GM21786 (cell line): ENCODE data around the gene PPARGC1A.

ENCODE experiments used
- ATAC-seq: cut with Tn5 transposase; IDR thresholded peaks from one replicate; pipeline ENCODE4 v1.9.1; 2021; ENCODE audit not compliant: unreplicated experiment

PPARGC1A gene

DNA sequence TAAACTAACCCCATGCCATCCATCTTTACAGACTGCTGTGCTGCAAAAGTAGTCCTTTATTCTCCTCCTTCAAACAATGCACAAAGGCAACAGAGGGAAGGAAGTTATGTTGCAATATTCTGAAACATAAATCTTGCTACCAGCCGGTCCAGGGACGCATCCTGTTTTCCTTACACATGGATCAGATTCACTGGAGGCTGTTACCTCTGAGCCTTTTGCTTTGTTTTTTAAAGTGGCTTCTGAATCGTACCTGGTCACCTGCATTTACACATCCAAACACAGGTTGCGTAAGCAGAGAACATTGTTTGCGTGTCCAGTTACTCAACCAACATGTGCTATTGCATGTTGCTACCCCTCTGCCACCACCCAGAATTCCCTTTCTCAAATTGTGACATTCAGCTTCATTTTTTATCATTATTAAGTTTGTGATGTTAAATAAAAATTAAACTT is 8.8 kb downstream of the PPARGC1A start:
- ATAC-seq, result no peak

DNA sequence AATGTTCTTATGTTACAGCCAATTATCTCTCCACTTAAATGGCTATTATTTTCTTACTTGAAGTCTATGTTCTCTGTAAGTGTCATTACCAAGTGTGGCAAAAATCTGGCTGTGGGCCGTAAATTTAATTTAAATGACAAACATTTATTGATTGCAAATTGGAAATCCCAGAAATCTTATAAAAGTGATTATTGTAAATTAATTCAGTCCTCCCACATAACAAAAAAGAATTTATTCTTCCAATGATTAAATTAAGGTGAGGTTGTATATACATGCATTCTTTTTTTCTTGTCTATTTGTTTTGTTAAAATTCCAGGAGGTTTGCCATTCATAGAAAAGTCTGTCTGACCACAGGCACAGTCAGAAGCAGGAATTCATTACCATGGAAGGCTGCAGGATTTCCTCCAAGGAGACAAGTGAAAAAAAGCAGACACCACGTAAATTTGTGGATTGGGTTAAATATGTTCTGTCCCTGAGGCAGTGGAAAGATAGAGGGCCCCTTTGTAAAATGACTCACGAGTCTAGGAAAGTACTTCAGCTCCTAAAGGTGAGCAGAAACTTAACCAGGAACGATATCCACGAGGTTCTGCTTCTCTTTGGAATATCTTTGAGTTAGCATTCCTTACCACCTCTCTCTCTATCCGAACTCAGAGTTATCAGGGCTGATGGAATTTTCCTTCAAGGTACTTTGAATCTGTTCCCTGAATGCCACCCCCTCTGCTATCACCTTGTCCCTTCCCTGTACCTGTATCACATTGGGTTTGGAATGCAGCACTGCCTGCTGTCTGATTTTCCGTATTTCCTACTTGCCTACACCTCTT is 10.7 kb downstream of the PPARGC1A start:
- no peak for ATAC-seq

GRCh38 chr4:23878246-23878891 is 11.5 kb downstream of the PPARGC1A start:
- no peak for ATAC-seq

DNA sequence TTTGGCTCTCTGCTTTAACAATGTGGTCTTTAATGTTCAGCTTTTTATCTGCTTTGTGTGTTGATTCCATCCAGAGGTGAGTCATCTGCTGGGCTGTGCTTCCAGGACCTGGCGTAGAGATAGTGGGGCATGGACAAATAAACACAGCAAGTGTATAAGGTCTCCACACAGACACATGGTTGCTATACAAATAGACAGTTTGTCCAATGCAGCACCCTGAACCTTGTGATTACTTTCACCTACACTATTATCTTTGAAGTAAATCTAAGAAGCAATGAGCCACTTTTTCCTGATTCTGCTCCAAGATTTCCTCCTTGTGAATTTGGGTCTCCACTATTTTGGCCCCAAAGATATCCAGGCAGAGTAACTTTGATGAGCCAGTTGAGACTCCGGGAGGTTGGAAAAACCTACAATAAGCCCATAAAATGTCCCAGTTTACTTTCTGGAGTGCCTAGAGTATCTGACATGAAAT is 12.1 kb downstream of the PPARGC1A start:
- no peak for ATAC-seq

DNA sequence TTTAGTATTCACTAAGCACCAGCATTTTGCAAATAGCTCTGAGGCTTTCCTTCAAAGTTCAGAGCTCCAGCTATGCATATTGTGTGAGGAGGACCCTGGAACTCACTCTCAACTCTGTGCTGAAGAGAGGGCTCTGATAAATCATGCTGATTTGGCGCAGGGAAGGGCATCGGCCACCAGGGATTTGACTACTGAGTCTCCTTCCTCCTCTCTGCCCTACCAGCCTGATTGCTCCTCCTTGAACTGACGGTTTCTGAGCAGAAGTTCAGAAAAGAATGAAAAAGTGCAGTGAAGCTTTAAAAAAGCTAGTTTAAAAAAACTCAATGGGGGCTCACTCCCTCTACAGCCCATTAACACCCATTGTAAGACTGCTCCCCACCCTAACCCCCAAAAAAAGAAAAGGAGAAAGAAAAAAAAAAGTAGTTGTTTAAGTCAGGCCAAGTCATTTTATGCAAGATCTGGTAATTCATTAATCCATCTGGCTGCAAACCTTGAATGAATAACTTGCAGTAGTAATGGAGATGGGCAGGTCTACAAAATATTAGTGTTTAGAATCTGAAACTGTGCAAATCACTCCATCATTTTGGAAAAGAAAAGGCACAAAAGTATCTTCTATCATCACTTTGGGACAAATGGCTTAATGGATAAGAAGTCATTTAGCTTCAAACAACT is 13.3 kb downstream of the PPARGC1A start:
- no peak for ATAC-seq

DNA sequence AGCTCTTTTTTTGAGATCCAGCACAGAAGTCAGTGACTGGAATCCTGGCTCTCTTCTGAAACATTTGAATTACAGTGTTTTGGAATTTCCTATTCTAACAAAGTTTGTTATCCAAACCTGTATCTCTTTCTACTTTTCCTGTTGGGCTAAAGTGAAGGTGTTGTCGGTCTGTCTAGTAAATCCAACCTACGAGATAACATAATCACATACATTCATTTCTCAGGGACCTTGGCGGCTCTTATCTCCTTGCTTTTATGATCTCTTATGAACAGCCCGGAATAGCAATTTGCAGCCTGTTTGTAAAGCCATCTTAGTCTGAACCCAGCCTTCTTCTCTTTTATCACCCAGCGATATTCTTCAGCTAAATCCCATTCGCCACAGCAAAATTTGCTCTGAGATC is 14.5 kb downstream of the PPARGC1A start:
- ATAC-seq, result no peak

GRCh38 chr4:23874536-23874901 is 15.3 kb downstream of the PPARGC1A start:
- ATAC-seq, result no peak

- no peak for ATAC-seq
Measured at GRCh38 chr4:23873717-23874535, 15.9 kb downstream of the PPARGC1A start.

DNA sequence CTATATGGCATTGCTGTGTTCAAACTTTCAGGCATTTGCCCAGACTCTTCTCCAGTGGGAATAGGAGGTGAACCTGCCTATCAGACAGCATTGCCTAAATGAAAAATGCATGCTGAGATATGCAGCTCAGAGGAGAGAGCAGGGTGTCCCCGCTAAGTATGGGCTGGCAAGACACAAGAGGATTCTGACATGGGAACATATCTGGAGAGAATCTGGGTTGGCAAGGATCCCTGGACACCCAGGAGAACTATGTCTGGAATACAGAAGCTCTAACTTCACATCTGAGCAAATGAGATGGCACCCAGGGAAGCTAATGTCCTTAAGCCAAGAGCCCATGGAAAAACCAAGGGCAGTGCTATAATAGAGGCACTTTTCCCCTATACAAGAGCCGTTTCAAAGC is 18.4 kb downstream of the PPARGC1A start:
- no peak for ATAC-seq

- ATAC-seq, result no peak
Measured at GRCh38 chr4:23866450-23867075, 23.3 kb downstream of the PPARGC1A start.

DNA sequence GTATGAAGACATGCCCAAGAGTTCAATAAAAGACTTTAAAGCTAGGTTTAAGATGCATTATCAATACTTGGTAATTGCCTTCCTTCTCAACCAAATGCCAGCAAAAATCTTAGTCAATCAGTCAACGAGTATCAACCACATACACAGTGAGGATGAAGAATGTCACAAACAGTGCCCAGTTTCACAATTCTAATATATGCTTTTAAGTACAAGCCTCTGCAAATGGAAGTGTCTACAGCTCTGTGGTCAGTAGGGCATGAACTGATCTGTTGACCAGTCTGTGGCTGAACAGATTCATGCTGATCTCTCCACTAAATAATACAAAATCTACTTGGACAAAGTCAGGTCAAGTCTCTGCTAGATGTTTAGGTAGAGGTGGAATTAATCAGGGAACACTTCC is 27.9 kb downstream of the PPARGC1A start:
- no peak for ATAC-seq

- no peak for ATAC-seq
Measured at GRCh38 chr4:23860919-23861318, 28.9 kb downstream of the PPARGC1A start.

GRCh38 chr4:23857367-23857959 is 32.4 kb downstream of the PPARGC1A start:
- no peak for ATAC-seq

DNA sequence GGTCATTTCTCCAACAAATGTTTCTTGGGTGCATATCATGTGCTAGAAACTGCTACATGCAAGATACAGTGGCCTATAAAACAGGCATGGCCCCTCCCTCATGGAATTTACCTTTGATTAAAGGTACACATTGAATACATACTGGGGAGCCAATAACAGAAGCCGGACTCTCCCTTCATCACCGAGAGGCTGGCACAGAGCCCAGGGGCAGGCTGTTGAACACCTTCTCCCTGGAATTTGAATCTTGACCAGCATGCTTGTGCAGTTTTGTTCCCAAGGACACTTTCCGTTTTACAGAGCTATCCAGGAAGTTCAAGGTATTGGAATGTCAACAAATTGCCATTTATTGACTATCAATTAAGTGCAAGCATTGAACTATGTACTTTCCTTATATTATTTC is 33.2 kb downstream of the PPARGC1A start:
- no peak for ATAC-seq

- no peak for ATAC-seq
Measured at GRCh38 chr4:23855912-23856605, 33.8 kb downstream of the PPARGC1A start.

DNA sequence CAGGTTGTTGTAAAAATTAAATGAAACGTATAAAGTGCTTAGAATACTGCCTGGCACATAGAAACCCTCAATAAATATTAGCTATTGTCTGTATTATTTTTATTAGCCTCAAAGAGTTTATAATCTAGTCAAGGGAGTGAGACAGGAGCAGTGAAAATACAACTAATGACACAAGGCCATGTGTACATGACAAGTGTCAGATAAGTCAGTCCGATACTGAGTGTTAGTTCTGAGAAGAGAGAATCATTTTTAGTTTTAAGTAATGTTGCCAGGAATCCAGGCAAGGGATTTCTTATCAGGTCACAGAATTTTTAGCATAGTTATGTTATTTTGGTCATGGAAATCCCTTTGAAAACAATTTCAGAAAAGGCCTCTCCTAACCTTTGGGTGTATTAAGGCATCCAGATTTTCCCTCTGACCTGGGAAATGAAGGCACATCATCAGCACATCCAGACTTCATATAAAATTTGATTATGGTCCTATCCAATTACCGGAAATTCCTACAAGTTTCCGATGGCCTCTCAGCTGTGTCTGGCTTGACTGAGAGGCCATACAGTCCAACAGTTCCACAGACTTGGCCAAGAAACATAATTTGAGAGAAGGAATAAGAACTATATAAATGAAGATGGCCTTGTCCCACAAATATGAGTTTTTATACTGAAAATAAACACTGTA is 35.7 kb downstream of the PPARGC1A start:
- ATAC-seq, result no peak

- ATAC-seq, result no peak
Measured at GRCh38 chr4:23851464-23851863, 38.4 kb downstream of the PPARGC1A start.

DNA sequence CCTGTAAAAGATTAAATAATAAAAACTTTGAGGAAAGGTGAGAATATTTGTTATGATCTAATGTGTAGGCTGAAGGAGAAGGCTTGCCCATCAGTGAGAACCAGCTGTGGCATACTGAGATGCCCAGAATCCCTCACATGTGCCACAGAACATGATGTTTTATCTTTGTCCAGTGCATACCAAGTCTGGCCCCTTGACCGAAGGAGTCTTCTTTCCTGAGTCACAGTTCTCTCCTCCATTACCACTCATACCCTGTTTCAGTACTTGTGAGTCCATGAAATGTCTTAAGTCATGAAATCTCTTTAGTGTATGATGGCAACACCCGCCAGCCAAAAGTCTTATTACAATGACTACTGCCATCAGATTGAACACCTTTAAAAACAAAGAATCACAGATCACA is 42.7 kb downstream of the PPARGC1A start:
- no peak for ATAC-seq

DNA sequence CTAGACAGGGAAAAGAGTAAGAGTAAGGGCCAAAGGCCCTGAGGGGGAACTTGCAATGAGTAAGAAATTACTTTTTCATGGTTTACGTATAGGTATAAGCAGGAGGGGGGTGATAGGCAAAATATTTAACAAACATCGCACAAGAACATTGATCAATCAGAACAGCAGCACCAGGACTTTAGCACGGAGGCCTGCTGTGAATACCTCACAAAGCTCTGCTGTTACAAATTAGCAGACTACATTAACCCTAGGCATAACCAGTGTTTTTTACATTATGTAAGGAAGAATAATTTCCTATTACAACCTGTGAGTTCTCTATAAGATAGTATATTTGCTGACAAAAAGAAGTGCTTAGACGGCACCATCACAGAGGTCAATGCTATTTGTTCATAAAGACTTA is 44.9 kb downstream of the PPARGC1A start:
- no peak for ATAC-seq
